DOHH2 (cell line): Measurements from ENCODE around the gene COTL1.

ENCODE experiments used
- H3F3A ChIP-seq: fragments of 200-600 bp; sonication (generic), shearing (Covaris generic); 2 replicates; pipeline ENCODE4 v1.6.0; 2016; ENCODE audit warnings: antibody characterized with exemption, mild to moderate bottlenecking; ENCODE audit not compliant: control insufficient read depth, insufficient read depth
- H3K27ac ChIP-seq: fragments of 200-600 bp; sonication (generic); 2 replicates; pipeline ENCODE4 v1.5.1; 2014; ENCODE audit warnings: low read depth, mild to moderate bottlenecking, low read length, moderate library complexity
- H3K27me3 ChIP-seq: fragments of 200-600 bp; sonication (generic); 2 replicates; pipeline ENCODE4 v1.6.1; 2014; ENCODE audit warnings: mild to moderate bottlenecking, low read length, mixed read lengths; ENCODE audit not compliant: control insufficient read depth
- H3K36me3 ChIP-seq: fragments of 200-600 bp; sonication (generic); 2 replicates; pipeline ENCODE4 v1.6.1; 2014; ENCODE audit warnings: mild to moderate bottlenecking, low read length, moderate library complexity, mixed read lengths; ENCODE audit not compliant: control insufficient read depth
- H3K4me1 ChIP-seq: fragments of 200-600 bp; sonication (generic); 2 replicates; pipeline ENCODE4 v1.6.1; 2014; ENCODE audit warnings: mild to moderate bottlenecking, low read length, mixed read lengths; ENCODE audit not compliant: control insufficient read depth
- H3K4me2 ChIP-seq: fragments of 200-600 bp; sonication (generic); 2 replicates; pipeline ENCODE4 v1.6.0; 2014; ENCODE audit warnings: mild to moderate bottlenecking, low read length, moderate library complexity
- H3K4me3 ChIP-seq: fragments of 200-600 bp; sonication (generic); 2 replicates; pipeline ENCODE4 v1.5.1; 2014; ENCODE audit warnings: mild to moderate bottlenecking, low read length, mixed read lengths
- H3K79me2 ChIP-seq: fragments of 200-600 bp; sonication (generic); 2 replicates; pipeline ENCODE4 v1.6.1; 2014; ENCODE audit warnings: mild to moderate bottlenecking, low read length, mixed read lengths; ENCODE audit not compliant: control insufficient read depth
- H3K9me2 ChIP-seq: fragments of 200-600 bp; sonication (generic); replicated peaks from 2 replicates; pipeline ENCODE4 v1.6.1; 2014; ENCODE audit warnings: mild to moderate bottlenecking, low read length, mixed read lengths; ENCODE audit not compliant: control insufficient read depth
- H3K9me3 ChIP-seq: fragments of 200-600 bp; sonication (generic); 2 replicates; pipeline ENCODE4 v1.6.1; 2014; ENCODE audit warnings: antibody characterized with exemption, low read length, mixed read lengths; ENCODE audit not compliant: control insufficient read depth, insufficient read depth
- H4K20me1 ChIP-seq: fragments of 200-600 bp; sonication (generic); 2 replicates; pipeline ENCODE4 v1.6.0; 2014; ENCODE audit warnings: low read depth, mild to moderate bottlenecking, antibody characterized with exemption, low read length, moderate library complexity; ENCODE audit not compliant: control insufficient read depth, insufficient read depth
- CTCF ChIP-seq: fragments of 200-600 bp; sonication (generic); IDR thresholded peaks from one replicate; pipeline ENCODE4 v1.5.1; 2014; ENCODE audit warnings: antibody characterized with exemption, mild to moderate bottlenecking, low read depth, low read length; ENCODE audit not compliant: poor library complexity, severe bottlenecking
- EZH2phosphoT487 ChIP-seq: fragments of 200-600 bp; sonication (generic); IDR thresholded peaks from 2 replicates; pipeline ENCODE4 v1.6.1; 2017; ENCODE audit warnings: borderline replicate concordance, mild to moderate bottlenecking, antibody characterized with exemption, low read length, moderate library complexity, mixed read lengths

The COTL1 gene

GRCh38 chr16:84582958-84583516, 34.8 kb downstream of the COTL1 start:
- Histone ChIP-seq H3K9me3 (no peaks in the 10 kb centered on the region), H3K4me2 (no peak overlapping the region), H3K4me1 (peaks cover 19% of the 10 kb centered on the region), H3K4me3 (no peak overlapping the region), H3K79me2 (peaks cover 61% of the 10 kb centered on the region), H4K20me1 (peaks cover 9% of the 10 kb centered on the region; the same call in 1 of the 2 replicates), H3F3A (peaks cover 4% of the 10 kb centered on the region; the same call in 1 of the 2 replicates), H3K9me2 (no peaks in the 10 kb centered on the region), H3K36me3 (peaks cover 39% of the 10 kb centered on the region), H3K27me3 (no peaks in the 10 kb centered on the region), H3K27ac (no peak overlapping the region)
- no peak for TF ChIP-seq EZH2phosphoT487
- TF ChIP-seq CTCF: no peak

- TF ChIP-seq CTCF (no peak), EZH2phosphoT487 (no peak)
- Histone ChIP-seq H4K20me1 (peaks cover 9% of the 10 kb centered on the region; the same call in 1 of the 2 replicates), H3K27ac (no peak overlapping the region), H3K9me3 (no peaks in the 10 kb centered on the region), H3K27me3 (no peaks in the 10 kb centered on the region), H3K9me2 (no peaks in the 10 kb centered on the region), H3K79me2 (peaks cover 65% of the 10 kb centered on the region), H3F3A (peaks cover 4% of the 10 kb centered on the region; the same call in 1 of the 2 replicates), H3K36me3 (peaks cover 27% of the 10 kb centered on the region), H3K4me2 (no peak overlapping the region), H3K4me1 (peaks cover 9% of the 10 kb centered on the region), H3K4me3 (no peak overlapping the region)
Observed at GRCh38 chr16:84581158-84581557, 36.7 kb downstream of the COTL1 start.

GRCh38 chr16:84579936-84580335, 37.9 kb downstream of the COTL1 start:
- H4K20me1 ChIP-seq: peaks cover 6% of the 10 kb centered on the region; the same call in 1 of the 2 replicates
- TF ChIP-seq CTCF (no peak), EZH2phosphoT487 (no peak)
- H3K79me2 ChIP-seq: peaks cover 61% of the 10 kb centered on the region
- H3K27ac ChIP-seq: no peak overlapping the region
- no peak overlapping the region for H3K4me2 ChIP-seq
- H3K4me3 ChIP-seq: no peak overlapping the region
- H3K27me3 ChIP-seq: no peaks in the 10 kb centered on the region
- no peaks in the 10 kb centered on the region for H3K4me1 ChIP-seq
- H3K36me3 ChIP-seq: peaks cover 22% of the 10 kb centered on the region
- no peaks in the 10 kb centered on the region for H3F3A ChIP-seq
- no peaks in the 10 kb centered on the region for H3K9me2 ChIP-seq
- no peaks in the 10 kb centered on the region for H3K9me3 ChIP-seq
